ENCODE measurements around the gene ZMYND15. TPM values are rescaled to one million over a fixed set of nuclear protein-coding genes. Genes with fewer than 3 reads are reported as not detected.

Gene ZMYND15
- total and polyA plus RNA-seq, 3 donors from 2014 or later: 23.7 to 78.7 (median 25.2) TPM

DNA sequence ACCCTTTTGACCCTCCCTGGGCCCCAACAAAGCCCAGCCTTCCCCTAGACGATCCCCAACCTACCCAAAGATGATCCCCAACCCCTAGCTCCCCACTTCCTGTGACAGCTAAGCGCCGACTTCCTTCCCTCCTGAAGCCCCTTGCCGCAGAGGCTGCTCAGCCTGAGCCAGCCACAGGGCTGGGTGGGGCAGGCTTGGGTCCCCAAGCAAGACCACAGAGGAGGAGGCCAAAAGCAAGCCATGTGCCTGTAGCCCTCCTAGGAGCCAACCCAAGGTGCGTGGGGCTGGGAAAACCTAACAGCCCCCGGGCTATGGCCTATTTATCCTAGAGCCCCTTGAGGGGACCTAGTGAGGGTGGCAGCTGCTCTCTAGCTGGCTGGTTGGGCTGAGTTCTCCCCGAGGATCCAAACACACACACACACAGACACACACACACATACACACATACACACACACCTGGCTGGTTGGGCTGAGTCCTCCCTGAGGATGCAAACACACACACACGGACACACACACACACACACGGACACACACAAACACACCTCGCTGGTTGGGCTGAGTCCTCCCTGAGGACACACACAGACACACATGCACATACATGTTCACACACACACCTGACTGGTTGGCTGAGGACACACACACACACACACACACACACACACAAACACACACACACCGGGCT lies 24.4 kb upstream of the ZMYND15 start:
- Histone ChIP-seq H3K27me3 (no peaks in the 10 kb centered on the region), H3K9me3 (no peaks in the 10 kb centered on the region), H3K36me3 (ENCODE audit: low read depth, missing control alignments) (no peaks in the 10 kb centered on the region), H3K4me3 (no peak overlapping the region), H3K4me1 (no peaks in the 10 kb centered on the region), H3K27ac (no peak overlapping the region)
- no peak for TF ChIP-seq POLR2A (IDR thresholded peaks at IDR 0.05)
- TF ChIP-seq, protein P1, sequence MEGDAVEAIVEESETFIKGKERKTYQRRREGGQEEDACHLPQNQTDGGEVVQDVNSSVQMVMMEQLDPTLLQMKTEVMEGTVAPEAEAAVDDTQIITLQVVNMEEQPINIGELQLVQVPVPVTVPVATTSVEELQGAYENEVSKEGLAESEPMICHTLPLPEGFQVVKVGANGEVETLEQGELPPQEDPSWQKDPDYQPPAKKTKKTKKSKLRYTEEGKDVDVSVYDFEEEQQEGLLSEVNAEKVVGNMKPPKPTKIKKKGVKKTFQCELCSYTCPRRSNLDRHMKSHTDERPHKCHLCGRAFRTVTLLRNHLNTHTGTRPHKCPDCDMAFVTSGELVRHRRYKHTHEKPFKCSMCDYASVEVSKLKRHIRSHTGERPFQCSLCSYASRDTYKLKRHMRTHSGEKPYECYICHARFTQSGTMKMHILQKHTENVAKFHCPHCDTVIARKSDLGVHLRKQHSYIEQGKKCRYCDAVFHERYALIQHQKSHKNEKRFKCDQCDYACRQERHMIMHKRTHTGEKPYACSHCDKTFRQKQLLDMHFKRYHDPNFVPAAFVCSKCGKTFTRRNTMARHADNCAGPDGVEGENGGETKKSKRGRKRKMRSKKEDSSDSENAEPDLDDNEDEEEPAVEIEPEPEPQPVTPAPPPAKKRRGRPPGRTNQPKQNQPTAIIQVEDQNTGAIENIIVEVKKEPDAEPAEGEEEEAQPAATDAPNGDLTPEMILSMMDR (IDR thresholded peaks at IDR 0.05): no peak
- DNase-seq: no peak
- WGBS, 2 donors: 85% methylated on average over 10 to 11 of the region's 11 CpGs
- intact Hi-C loops (cut with DNase I; ENCODE audit: low total_unique reads): no loop called here

DNA sequence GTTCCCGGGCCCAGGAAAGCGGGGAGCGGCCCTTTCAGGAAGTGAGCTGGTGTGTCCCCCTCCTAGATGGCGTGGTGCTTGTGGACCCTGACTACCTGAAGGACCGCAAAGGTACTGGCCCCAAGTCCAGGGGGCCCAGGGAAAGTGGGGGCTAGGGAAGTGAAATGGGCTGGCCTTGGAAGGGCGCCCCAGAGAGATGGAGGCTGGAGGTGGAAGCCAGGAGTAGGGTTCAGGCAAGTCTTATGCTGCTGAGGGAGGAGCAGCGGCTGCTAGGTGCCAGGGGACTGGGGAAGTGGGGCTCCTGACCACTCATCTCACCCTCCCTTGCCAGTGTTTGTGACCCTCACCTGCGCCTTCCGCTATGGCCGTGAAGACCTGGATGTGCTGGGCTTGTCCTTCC lies 23.6 kb upstream of the ZMYND15 start:
- TF ChIP-seq, protein P1 (IDR thresholded peaks at IDR 0.05): no peak
- no peak for TF ChIP-seq POLR2A (IDR thresholded peaks at IDR 0.05)
- intact Hi-C loops (cut with DNase I; ENCODE audit: low total_unique reads): no loop called here
- no peak for DNase-seq
- Histone ChIP-seq H3K27ac (no peak overlapping the region), H3K36me3 (ENCODE audit: low read depth, missing control alignments) (no peaks in the 10 kb centered on the region), H3K4me1 (no peaks in the 10 kb centered on the region), H3K27me3 (no peaks in the 10 kb centered on the region), H3K4me3 (no peak overlapping the region), H3K9me3 (no peaks in the 10 kb centered on the region)
- 90 to 99% methylated on average over 6 to 10 of the region's 10 CpGs for WGBS, 2 donors

DNA sequence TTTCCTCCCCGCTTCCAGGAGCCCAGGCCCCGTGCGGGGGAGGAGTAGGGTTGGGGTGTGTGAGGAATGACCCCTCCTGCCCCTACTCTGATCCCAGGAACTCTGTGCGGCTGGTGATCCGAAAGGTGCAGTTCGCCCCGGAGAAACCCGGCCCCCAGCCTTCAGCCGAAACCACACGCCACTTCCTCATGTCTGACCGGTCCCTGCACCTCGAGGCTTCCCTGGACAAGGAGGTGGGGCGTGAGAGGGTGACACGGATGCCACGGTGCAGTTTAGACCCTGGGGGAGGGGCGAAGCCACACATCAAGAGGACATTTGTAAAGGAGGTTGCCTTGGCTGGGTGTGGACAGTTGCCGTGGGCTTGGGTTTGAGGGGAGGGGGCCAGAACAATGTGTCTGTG lies 21.8 kb upstream of the ZMYND15 start:
- intact Hi-C loops (cut with DNase I; ENCODE audit: low total_unique reads): no loop called here
- Histone ChIP-seq H3K36me3 (ENCODE audit: low read depth, missing control alignments) (no peaks in the 10 kb centered on the region), H3K4me3 (no peak overlapping the region), H3K4me1 (no peaks in the 10 kb centered on the region), H3K9me3 (no peaks in the 10 kb centered on the region), H3K27me3 (no peaks in the 10 kb centered on the region), H3K27ac (no peak overlapping the region)
- TF ChIP-seq, protein P1 (IDR thresholded peaks at IDR 0.05): no peak
- TF ChIP-seq POLR2A (IDR thresholded peaks at IDR 0.05): no peak
- DNase-seq: no peak
- 87 to 89% methylated on average over 17 of the region's 17 CpGs for WGBS, 2 donors

DNA sequence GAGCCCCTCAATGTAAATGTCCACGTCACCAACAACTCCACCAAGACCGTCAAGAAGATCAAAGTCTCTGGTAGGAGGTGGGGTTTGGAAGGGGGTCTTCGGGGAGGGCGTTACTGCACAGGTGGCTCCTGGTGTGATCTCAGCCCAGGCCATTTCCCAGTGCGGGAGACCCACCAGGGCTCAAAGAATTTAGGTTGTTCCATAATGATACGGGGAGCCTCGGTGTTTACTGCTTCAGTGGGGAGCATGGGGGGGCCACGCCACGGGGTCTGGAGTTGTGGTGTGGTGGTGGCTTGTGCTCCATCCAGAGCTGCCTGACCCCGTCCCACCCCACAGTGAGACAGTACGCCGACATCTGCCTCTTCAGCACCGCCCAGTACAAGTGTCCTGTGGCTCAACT lies 21.4 kb upstream of the ZMYND15 start:
- Histone ChIP-seq H3K4me3 (no peak overlapping the region), H3K36me3 (ENCODE audit: low read depth, missing control alignments) (no peaks in the 10 kb centered on the region), H3K27ac (no peak overlapping the region), H3K9me3 (no peaks in the 10 kb centered on the region), H3K4me1 (no peaks in the 10 kb centered on the region), H3K27me3 (no peaks in the 10 kb centered on the region)
- intact Hi-C loops (cut with DNase I; ENCODE audit: low total_unique reads): no loop called here
- no peak for DNase-seq
- TF ChIP-seq, protein P1 (IDR thresholded peaks at IDR 0.05): no peak
- no peak for TF ChIP-seq POLR2A (IDR thresholded peaks at IDR 0.05)
- WGBS, 2 donors: 93 to 95% methylated on average over 12 to 13 of the region's 13 CpGs

DNA sequence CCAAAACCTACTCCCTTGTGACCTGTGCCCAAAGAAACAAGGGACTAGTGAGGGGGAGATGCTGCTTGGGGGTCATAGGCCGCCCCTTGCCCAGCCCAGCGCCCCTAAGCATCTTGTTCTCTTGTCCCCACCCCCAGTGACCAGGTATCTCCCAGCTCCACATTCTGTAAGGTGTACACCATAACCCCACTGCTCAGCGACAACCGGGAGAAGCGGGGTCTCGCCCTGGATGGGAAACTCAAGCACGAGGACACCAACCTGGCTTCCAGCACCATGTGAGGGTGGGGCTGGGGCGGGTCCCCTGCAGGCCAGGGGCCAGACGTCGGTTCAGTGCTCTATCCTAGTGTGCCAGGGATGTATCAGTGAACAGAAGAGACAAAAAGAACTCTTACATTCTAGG lies 20.5 kb upstream of the ZMYND15 start:
- Histone ChIP-seq H3K36me3 (ENCODE audit: low read depth, missing control alignments) (no peaks in the 10 kb centered on the region), H3K4me3 (no peak overlapping the region), H3K27ac (no peak overlapping the region), H3K4me1 (no peaks in the 10 kb centered on the region), H3K9me3 (no peaks in the 10 kb centered on the region), H3K27me3 (no peaks in the 10 kb centered on the region)
- intact Hi-C loops (cut with DNase I; ENCODE audit: low total_unique reads): no loop called here
- no peak for TF ChIP-seq POLR2A (IDR thresholded peaks at IDR 0.05)
- TF ChIP-seq, protein P1 (IDR thresholded peaks at IDR 0.05): no peak
- DNase-seq: no peak
- WGBS, 2 donors: 78 to 85% methylated on average over 10 of the region's 10 CpGs
